ENCODE data around the gene RXRA. TPM values are rescaled to one million over a fixed set of nuclear protein-coding genes. Genes with fewer than 3 reads are reported as not detected.

The RXRA gene
- total RNA-seq, 1 experiment from 2014 or later = 29.9 TPM

GRCh38 chr9:134398756-134399155, 72.5 kb downstream of the RXRA start:
- Histone ChIP-seq H3K27me3 (ENCODE audit: insufficient read depth, low read length) (no peaks in the 10 kb centered on the region), H4K20me1 (ENCODE audit: control insufficient read depth, insufficient read depth, insufficient read length) (no peaks in the 10 kb centered on the region), H3K9ac (ENCODE audit: extremely low read depth, insufficient read length, low read length) (no peak overlapping the region), H2AFZ (ENCODE audit: low read length) (no peak overlapping the region), H3K4me1 (ENCODE audit: insufficient read depth, low read length) (no peaks in the 10 kb centered on the region), H3K23me2 (ENCODE audit: insufficient read length, low read depth, low read length, poor library complexity, severe bottlenecking) (no peaks in the 10 kb centered on the region), H2BK12ac (ENCODE audit: insufficient read length, low read depth, low read length) (no peak overlapping the region), H3K9me3 (ENCODE audit: control insufficient read depth, low read depth, low read length) (no peaks in the 10 kb centered on the region), H2BK5ac (ENCODE audit: insufficient read length, low read length) (no peak overlapping the region), H3T11ph (ENCODE audit: low read length) (no peak overlapping the region), H3K79me2 (ENCODE audit: insufficient read depth, low read length) (peaks cover 3% of the 10 kb centered on the region; the same call in 1 of the 2 replicates), H3K56ac (ENCODE audit: insufficient read length, low read depth, low read length) (no peak overlapping the region), H3K14ac (ENCODE audit: insufficient read depth, low read length) (no peak overlapping the region), H3K18ac (ENCODE audit: insufficient read length, low read depth, low read length) (no peak overlapping the region), H3K27ac (ENCODE audit: insufficient read length, low read depth, low read length) (no peak overlapping the region), H2BK120ac (ENCODE audit: low read depth, low read length, poor library complexity, severe bottlenecking) (no peak overlapping the region), H4K8ac (replicated peaks; ENCODE audit: insufficient read length, low read depth, low read length) (no peak overlapping the region), H3K79me1 (ENCODE audit: insufficient read depth, low read depth, low read length, poor library complexity, severe bottlenecking) (peaks cover 3% of the 10 kb centered on the region), H3K4me2 (ENCODE audit: insufficient read depth, insufficient read length, low read length) (no peak overlapping the region), H2AK5ac (ENCODE audit: insufficient read length, low read length) (no peak overlapping the region), H3K23ac (ENCODE audit: insufficient read length, low read depth, low read length) (no peak overlapping the region), H3K4ac (ENCODE audit: low read depth, low read length) (no peak overlapping the region), H2BK15ac (ENCODE audit: low read depth, low read length) (no peak overlapping the region), H4K91ac (ENCODE audit: insufficient read length, low read depth, low read length) (no peak overlapping the region), H2BK20ac (ENCODE audit: low read depth, low read length, poor library complexity, severe bottlenecking) (no peak overlapping the region), H4K5ac (ENCODE audit: insufficient read length, low read depth, low read length) (no peak overlapping the region)
- Mint-ChIP-seq H3K27ac (no peak overlapping the region), H3K36me3 (ENCODE audit: insufficient read depth in 1 of 3, low read depth in 3 of 3) (peaks cover 4 to 9% (median 9%) of the 10 kb centered on the region in 3 experiments; a peak in 6 of 7 replicates), H3K4me3 (no peak overlapping the region), H3K4me1 (peaks cover 3% of the 10 kb centered on the region in 2 experiments; a peak in 3 of 4 replicates), H3K9me3 (peaks cover 6 to 7% of the 10 kb centered on the region in 2 experiments; a peak in 3 of 5 replicates), H3K27me3 (ENCODE audit: low read depth) (no peaks in the 10 kb centered on the region)
- no CpG with 5 or more reads among the region's 5 CpGs for WGBS (ENCODE audit: extremely low coverage, insufficient read length, low lambda C conversion rate)
- no peak for TF ChIP-seq CTCF (conservative IDR thresholded peaks at IDR 0.05)
- DNase-seq = no peak
